AG04450 (cell line): ENCODE measurements around the gene WDR93. TPM values are rescaled to one million over a fixed set of nuclear protein-coding genes. Genes with fewer than 3 reads are reported as not detected.

ENCODE experiments used
- CTCF ChIA-PET: fragments of 300-600, 350-600 bp; formaldehyde crosslinking; extraction: SDS; loops from one replicate; lab custom pipeline; 2022; ENCODE audit warnings: antibody characterized with exemption, inconsistent platforms; lab: Charles Lee
- POLR2A ChIA-PET: fragments of 350-600 bp; formaldehyde crosslinking; extraction: SDS; loops from one replicate; lab custom pipeline; 2021; ENCODE audit warnings: antibody characterized with exemption, inconsistent platforms; lab: Yijun Ruan, JAX
- DNase-seq: peaks from one replicate; pipeline ENCODE4 v3.0.0-alpha.2; 2011; ENCODE audit warnings: low read depth, low spot score
- H3K27ac ChIP-seq: one replicate; pipeline ENCODE4 v1.5.1; 2012; ENCODE audit warnings: low read depth, low read length, control low read depth
- H3K27me3 ChIP-seq: one replicate; pipeline ENCODE4 v1.6.0; 2012; ENCODE audit warnings: low read length; ENCODE audit not compliant: control insufficient read depth, insufficient read depth
- H3K4me3 ChIP-seq: 2 replicates; pipeline ENCODE4 v1.5.1; 2011; ENCODE audit warnings: mild to moderate bottlenecking, low read depth, low read length, control low read depth
- H3K9me3 ChIP-seq: 2 replicates; pipeline ENCODE4 v1.5.1; 2012; ENCODE audit warnings: low read length; ENCODE audit not compliant: control insufficient read depth, insufficient read depth
- polyA plus RNA-seq: library from polyadenylated mRNA; depleted of rRNA; stranded (reverse); fragments of >200 nt; gene quantifications from 2 replicates; pipeline ENCODE4 v1.2.3, GENCODE V29; 2011
- TF ChIP-seq, protein P1 (sequence below): IDR thresholded peaks from 2 replicates; pipeline ENCODE4 v1.5.1; 2011; ENCODE audit warnings: low read depth, low read length, control low read depth, inconsistent platforms

WDR93 gene
- polyA plus RNA-seq, 1 experiment = 0.05 TPM

GRCh38 chr15:89669941-89670340 lies 20.7 kb upstream of the WDR93 start:
- Histone ChIP-seq H3K27me3 (peaks cover 5% of the 10 kb centered on the region), H3K9me3 (no peaks in the 10 kb centered on the region; the same call in 1 of the 2 replicates), H3K4me3 (no peak overlapping the region), H3K27ac (no peak overlapping the region)
- ChIA-PET CTCF (no interaction called here), POLR2A (no interaction called here)
- TF ChIP-seq, protein P1, sequence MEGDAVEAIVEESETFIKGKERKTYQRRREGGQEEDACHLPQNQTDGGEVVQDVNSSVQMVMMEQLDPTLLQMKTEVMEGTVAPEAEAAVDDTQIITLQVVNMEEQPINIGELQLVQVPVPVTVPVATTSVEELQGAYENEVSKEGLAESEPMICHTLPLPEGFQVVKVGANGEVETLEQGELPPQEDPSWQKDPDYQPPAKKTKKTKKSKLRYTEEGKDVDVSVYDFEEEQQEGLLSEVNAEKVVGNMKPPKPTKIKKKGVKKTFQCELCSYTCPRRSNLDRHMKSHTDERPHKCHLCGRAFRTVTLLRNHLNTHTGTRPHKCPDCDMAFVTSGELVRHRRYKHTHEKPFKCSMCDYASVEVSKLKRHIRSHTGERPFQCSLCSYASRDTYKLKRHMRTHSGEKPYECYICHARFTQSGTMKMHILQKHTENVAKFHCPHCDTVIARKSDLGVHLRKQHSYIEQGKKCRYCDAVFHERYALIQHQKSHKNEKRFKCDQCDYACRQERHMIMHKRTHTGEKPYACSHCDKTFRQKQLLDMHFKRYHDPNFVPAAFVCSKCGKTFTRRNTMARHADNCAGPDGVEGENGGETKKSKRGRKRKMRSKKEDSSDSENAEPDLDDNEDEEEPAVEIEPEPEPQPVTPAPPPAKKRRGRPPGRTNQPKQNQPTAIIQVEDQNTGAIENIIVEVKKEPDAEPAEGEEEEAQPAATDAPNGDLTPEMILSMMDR = no peak
- no peak for DNase-seq

DNA sequence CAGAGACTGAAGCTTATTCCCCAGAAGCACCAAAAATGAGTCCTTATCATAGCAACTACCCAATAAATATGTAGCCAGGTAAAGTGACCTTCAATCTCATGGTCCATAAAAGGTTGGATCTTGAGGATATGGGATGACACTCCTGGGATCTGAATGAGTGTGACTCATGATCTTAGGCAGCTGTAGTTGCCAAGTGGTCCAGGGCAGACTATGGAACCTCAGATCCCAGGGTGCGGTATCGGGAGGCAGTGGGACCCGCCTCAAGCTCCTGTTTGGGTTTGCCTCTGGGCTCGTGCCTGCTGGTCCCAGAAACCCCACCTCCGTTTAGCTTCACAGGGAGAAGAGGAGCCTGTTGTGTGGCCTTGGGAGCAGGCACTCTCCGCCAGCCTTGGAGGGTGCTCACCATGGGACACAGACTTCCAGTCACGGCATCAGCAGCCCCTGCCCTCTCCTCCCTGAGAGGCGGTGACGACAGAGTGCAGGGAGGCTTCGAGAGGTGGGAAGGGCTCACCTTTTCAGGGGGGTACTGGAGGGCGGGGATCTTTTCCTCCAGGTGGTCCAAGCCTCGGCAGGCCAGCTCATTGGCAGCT lies 19.5 kb upstream of the WDR93 start:
- no peak for DNase-seq
- Histone ChIP-seq H3K27ac (no peak overlapping the region), H3K27me3 (peaks cover 5% of the 10 kb centered on the region), H3K9me3 (no peaks in the 10 kb centered on the region; the same call in 1 of the 2 replicates), H3K4me3 (no peak overlapping the region)
- TF ChIP-seq, protein P1 = no peak
- CTCF ChIA-PET = no interaction called here
- POLR2A ChIA-PET = no interaction called here

DNA sequence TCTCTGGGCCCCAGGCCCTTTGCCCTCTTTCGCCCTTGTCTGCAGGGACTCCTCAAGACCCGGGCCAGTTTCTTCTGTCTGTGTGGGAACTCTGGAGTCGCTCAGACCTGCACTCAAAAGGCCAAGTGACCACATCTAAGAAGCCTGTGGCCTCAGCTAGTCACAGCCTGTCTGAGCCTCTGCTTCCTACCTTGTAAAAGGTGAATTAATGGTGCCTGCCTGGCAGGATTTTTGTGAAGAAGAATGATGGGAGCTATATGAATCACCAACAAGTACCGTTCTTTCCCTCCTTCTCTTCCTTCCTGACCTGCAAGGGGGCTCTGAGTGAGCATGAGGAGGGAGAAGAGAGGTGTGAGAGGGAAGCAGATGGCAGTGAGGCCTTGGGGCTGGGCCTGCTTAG lies 18.9 kb upstream of the WDR93 start:
- DNase-seq = no peak
- Histone ChIP-seq H3K27me3 (peaks cover 5% of the 10 kb centered on the region), H3K27ac (no peak overlapping the region), H3K9me3 (no peaks in the 10 kb centered on the region; the same call in 1 of the 2 replicates), H3K4me3 (no peak overlapping the region)
- TF ChIP-seq, protein P1 = no peak
- ChIA-PET CTCF (interaction anchor here (1.0 kb wide), 1 partner anchor 13 kb away, joined by 3 read pairs; no protein-coding TSS in a partner anchor), POLR2A (no interaction called here)

- ChIA-PET CTCF (interaction anchor here (1.0 to 1.7 kb wide), 2 partner anchors 12 to 14 kb away, joined by 3 to 5 read pairs; no protein-coding TSS in a partner anchor), POLR2A (no interaction called here)
- no peak overlapping the region for H3K4me3 ChIP-seq
- H3K27ac ChIP-seq = no peak overlapping the region
- peaks cover 5% of the 10 kb centered on the region for H3K27me3 ChIP-seq
- H3K9me3 ChIP-seq = no peaks in the 10 kb centered on the region; the same call in 1 of the 2 replicates
- DNase-seq = no peak
- TF ChIP-seq, protein P1 = no peak
Measured at GRCh38 chr15:89672221-89673164, 18.1 kb upstream of the WDR93 start.
